Prostate gland (tissue), 2 donors: ENCODE results near the gene IL3.

Experiments
- POLR2A ChIP-seq: fragments of 450-650 bp; IDR thresholded peaks from one replicate; pipeline ENCODE4 v1.6.1; 2016; ENCODE audit warnings: antibody characterized with exemption, mild to moderate bottlenecking
- POLR2AphosphoS5 ChIP-seq: sonication (generic); formaldehyde crosslinking; IDR thresholded peaks from one replicate; pipeline ENCODE4 v1.6.1; 2017; ENCODE audit warnings: antibody characterized with exemption
- TF ChIP-seq, protein P1 (sequence below), 4 experiments: fragments of 200-600 bp in 2 of 4; fragments of 450-650 bp in 2 of 4; sonication (generic) in 2 of 4; IDR thresholded peaks; 1 replicate in 3 of 4; 2 replicates in 1 of 4; pipeline ENCODE4 v1.5.1; 2016 to 2019; ENCODE audit warnings: antibody characterized with exemption in 4 of 4, mild to moderate bottlenecking in 2 of 4, moderate library complexity in 2 of 4

DNA sequence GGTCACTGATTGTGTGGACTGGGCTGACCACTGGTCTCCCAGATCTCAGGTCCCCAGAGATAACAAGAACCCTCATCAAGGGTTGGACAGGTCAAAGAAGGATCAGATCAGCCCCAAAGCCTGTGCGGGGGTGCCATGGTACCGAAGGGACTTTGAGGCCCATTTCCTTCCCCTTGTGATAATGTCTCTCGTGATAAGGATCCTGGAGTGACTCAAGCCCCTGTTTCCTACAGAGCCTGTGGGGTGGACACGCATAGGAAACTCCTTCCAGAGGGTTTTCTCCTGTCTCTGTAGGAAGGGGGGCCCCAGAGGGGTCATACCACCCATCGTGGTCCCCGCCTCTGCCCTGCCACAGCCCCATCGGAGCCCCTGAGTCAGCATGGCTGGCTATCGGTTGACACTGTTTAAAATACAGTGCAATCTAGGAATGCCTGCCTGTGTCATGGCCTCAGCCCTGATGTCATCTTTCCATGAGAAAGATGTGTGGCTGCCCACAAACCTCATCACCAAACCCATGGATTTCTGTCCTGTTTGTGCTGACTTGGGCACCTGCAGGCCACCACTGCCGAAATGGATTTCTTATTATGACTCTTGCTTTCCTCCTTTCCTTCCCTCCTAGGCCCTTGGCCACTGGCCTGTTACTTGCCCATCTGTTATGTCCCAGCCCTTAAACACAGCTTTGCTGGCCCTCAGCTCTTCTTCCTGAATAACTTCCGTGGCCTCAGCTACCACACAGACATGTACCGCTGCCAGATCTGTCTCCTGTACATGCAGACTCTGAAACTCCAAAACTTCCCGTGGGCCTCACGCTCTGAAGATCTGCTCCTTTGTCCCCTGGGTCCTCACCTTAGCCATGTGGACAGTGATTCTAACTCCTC lies 10.2 kb downstream of the IL3 start:
- TF ChIP-seq, protein P1, sequence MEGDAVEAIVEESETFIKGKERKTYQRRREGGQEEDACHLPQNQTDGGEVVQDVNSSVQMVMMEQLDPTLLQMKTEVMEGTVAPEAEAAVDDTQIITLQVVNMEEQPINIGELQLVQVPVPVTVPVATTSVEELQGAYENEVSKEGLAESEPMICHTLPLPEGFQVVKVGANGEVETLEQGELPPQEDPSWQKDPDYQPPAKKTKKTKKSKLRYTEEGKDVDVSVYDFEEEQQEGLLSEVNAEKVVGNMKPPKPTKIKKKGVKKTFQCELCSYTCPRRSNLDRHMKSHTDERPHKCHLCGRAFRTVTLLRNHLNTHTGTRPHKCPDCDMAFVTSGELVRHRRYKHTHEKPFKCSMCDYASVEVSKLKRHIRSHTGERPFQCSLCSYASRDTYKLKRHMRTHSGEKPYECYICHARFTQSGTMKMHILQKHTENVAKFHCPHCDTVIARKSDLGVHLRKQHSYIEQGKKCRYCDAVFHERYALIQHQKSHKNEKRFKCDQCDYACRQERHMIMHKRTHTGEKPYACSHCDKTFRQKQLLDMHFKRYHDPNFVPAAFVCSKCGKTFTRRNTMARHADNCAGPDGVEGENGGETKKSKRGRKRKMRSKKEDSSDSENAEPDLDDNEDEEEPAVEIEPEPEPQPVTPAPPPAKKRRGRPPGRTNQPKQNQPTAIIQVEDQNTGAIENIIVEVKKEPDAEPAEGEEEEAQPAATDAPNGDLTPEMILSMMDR (IDR thresholded peaks at IDR 0.05) = no peak
- TF ChIP-seq POLR2AphosphoS5 = no peak
- TF ChIP-seq POLR2A = no peak
